Urinary bladder (tissue), 4 donors: ENCODE measurements around the gene UBE2E1. TPM values are rescaled to one million over a fixed set of nuclear protein-coding genes. Genes with fewer than 3 reads are reported as not detected.
"Not testable (repeated sequence)": the region's sequence is repeated elsewhere in the genome, so short reads cannot be mapped to it uniquely, and the experiment has no call there.

Experiments used
- DNase-seq: peaks from one replicate; pipeline ENCODE4 v3.0.0-alpha.2; 2015; ENCODE audit errors: extremely low spot score
- H3K27ac ChIP-seq: one replicate; pipeline ENCODE4 v1.5.1; 2013; ENCODE audit warnings: low read depth, mild to moderate bottlenecking, moderate library complexity
- H3K36me3 ChIP-seq: one replicate; pipeline ENCODE4 v1.6.1; 2013; ENCODE audit warnings: mild to moderate bottlenecking, moderate library complexity; ENCODE audit not compliant: insufficient read depth
- H3K4me1 ChIP-seq: one replicate; pipeline ENCODE4 v1.6.1; 2013; ENCODE audit warnings: mild to moderate bottlenecking, moderate library complexity; ENCODE audit not compliant: insufficient read depth
- H3K4me3 ChIP-seq: one replicate; pipeline ENCODE4 v1.5.1; 2013; ENCODE audit warnings: low read depth, low read length
- WGBS: extraction: QIAGEN DNeasy Blood & Tissue Kit; methylation state at CpG from one replicate; pipeline ENCODE4 v1.1.7; 2013; 5-methylcytosine and 5-hydroxymethylcytosine counted together
- polyA plus RNA-seq: library from polyadenylated mRNA; stranded (reverse); fragments of 200-250 nt; gene quantifications from one replicate; pipeline ENCODE4 v1.2.3, GENCODE V29; 2013
- total RNA-seq: library from RNA; depleted of rRNA; stranded (reverse); fragments of >200 nt; gene quantifications from one replicate; pipeline ENCODE4 v1.2.3, GENCODE V29; 2014
- donor health status: healthy with polysubstance abuse.
- donor health status: healthy.

Gene UBE2E1
- total and polyA plus RNA-seq, 2 donors = 81.8 to 122 TPM

DNA sequence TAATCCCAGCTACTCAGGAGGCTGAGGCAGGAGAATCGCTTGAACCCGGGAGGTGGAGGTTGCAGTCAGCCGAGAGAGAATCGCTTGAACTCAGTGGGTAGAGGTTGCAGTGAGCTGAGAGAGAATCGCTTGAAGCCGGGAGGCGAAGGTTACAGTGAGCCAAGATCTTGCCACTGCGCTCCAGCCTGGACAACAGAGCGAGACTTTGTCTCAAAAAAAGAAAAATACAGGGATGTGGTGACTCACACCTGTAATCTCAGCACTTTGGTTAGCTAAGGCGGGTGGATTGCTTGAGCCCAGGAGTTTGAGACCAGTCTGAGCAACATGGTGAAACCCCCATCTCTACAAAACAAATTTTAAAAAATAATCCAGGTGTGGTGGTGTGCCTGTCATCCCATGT is 26.8 kb downstream of the UBE2E1 start:
- H3K4me3 ChIP-seq = no peak overlapping the region
- 97% methylated on average over 10 of the region's 10 CpGs for WGBS
- H3K36me3 ChIP-seq = no peaks in the 10 kb centered on the region
- no peak for DNase-seq
- H3K4me1 ChIP-seq = peaks cover 1% of the 10 kb centered on the region
- H3K27ac ChIP-seq = no peak overlapping the region

- 84% methylated on average over 2 of the region's 2 CpGs for WGBS
Observed at GRCh38 chr3:23834082-23834870, 28.5 kb downstream of the UBE2E1 start.

DNA sequence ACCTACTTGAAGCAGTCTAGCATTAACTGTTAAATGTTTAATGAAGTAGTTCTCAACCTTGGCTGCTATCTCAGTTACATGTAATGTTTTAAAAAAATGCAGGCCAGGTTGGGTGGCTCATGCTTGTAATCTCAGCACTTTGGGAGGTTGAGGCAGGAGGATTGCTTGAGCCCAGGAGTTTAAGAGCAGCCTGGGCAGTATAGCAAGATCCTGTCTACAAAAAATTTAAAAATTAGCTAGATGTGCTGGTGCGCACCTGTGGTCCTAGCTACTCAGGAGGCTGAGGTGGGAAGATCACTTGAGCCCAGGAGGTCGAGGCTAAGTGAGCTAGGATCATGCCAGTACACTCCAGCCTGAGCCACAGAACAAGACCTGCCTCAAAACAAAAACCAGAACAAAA is 29.3 kb downstream of the UBE2E1 start:
- 98% methylated on average over 2 of the region's 2 CpGs for WGBS
- DNase-seq = no peak
- peaks cover 1% of the 10 kb centered on the region for H3K4me1 ChIP-seq

More at GRCh38 chr3:23834082-23834870, 28.5 kb downstream of the UBE2E1 start:
- Histone ChIP-seq H3K4me1 (peaks cover 1% of the 10 kb centered on the region), H3K36me3 (no peaks in the 10 kb centered on the region), H3K4me3 (no peak overlapping the region), H3K27ac (no peak overlapping the region)
- DNase-seq = no peak

DNA sequence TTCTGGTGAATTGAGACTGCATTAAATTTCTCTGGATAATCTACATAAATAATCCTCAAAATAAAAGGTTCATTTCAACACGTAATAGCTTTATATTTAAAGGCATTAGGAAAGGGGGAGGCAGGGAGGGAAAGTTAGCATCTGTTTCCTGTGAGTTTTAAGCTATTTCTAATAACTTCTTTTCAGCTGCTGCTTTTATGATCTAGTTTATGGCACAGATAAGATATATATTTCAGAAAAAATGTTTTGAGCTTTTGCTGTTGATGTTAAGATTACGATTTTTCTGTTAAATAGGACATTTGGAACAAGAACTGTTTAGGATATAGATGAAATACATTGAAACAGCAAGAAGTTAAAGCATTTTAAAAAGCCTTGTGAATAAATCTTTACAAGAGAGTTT is 30.0 kb downstream of the UBE2E1 start:
- DNase-seq = no peak
- Histone ChIP-seq H3K36me3 (no peaks in the 10 kb centered on the region), H3K27ac (no peak overlapping the region), H3K4me1 (no peaks in the 10 kb centered on the region), H3K4me3 (no peak overlapping the region)
- WGBS = 58% methylated on average over 2 of the region's 2 CpGs

More for the DNA sequence above, 29.3 kb downstream of the UBE2E1 start:
- no peaks in the 10 kb centered on the region for H3K36me3 ChIP-seq
- no peak overlapping the region for H3K27ac ChIP-seq
- no peak overlapping the region for H3K4me3 ChIP-seq

GRCh38 chr3:23836536-23837230 is 30.9 kb downstream of the UBE2E1 start:
- no peak for DNase-seq
- no peaks in the 10 kb centered on the region for H3K36me3 ChIP-seq
- H3K4me1 ChIP-seq = no peaks in the 10 kb centered on the region
- WGBS = 36% methylated on average over 1 of the region's 1 CpG
- no peak overlapping the region for H3K27ac ChIP-seq
- H3K4me3 ChIP-seq = no peak overlapping the region

DNA sequence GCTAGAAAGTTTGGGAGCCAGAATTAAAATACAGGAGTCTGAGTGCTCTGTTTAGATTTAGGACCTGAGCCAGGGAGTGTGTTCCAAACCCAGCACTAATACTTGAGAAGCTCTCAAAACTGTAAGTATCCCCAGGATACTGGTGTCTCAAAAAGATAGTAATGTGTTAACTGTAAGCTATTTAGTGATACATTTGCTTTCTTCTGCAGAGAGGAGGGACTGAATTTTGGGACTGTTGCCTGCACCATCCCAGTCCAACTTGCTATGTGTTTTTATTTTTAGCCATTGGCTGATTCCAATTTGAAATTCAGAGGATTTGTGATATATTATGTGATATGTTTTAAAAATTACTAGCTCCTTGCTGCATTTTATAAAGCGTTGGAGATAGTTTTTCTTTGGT is 31.5 kb downstream of the UBE2E1 start:
- no peak overlapping the region for H3K4me3 ChIP-seq
- 52% methylated on average over 1 of the region's 1 CpG for WGBS
- no peaks in the 10 kb centered on the region for H3K4me1 ChIP-seq
- no peak for DNase-seq
- no peaks in the 10 kb centered on the region for H3K36me3 ChIP-seq
- H3K27ac ChIP-seq = no peak overlapping the region

- H3K36me3 ChIP-seq = no peaks in the 10 kb centered on the region
- H3K4me1 ChIP-seq = no peaks in the 10 kb centered on the region
- no peak overlapping the region for H3K27ac ChIP-seq
- 78% methylated on average over 1 of the region's 1 CpG for WGBS
- DNase-seq = no peak
- no peak overlapping the region for H3K4me3 ChIP-seq
Observed at GRCh38 chr3:23837691-23838090, 31.9 kb downstream of the UBE2E1 start.

GRCh38 chr3:23840521-23840920 is 34.8 kb downstream of the UBE2E1 start:
- Histone ChIP-seq H3K36me3 (no peaks in the 10 kb centered on the region), H3K27ac (no peak overlapping the region), H3K4me1 (no peaks in the 10 kb centered on the region), H3K4me3 (no peak overlapping the region)
- DNase-seq = no peak
- WGBS = 92% methylated on average over 5 of the region's 5 CpGs

DNA sequence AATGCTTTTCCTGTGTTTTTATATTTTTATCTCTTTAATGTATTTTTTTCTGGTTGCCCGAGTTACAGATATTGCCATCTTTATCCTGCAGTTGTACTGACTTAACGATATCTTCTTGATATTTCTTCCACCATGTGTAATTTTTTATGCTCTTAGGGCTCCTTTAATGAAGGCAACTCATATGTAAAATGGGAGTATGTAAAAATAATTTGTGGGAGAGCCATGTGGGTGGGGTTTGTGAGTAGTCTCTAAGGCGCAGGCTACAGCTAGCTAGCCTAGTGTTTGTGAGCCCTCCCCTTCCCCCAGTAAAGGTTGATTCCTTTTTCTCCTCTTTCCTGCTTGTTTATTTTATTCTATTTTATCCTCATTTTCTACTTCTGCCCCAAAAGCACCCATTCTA is 38.1 kb downstream of the UBE2E1 start:
- Histone ChIP-seq H3K36me3 (no peaks in the 10 kb centered on the region), H3K4me3 (no peak overlapping the region), H3K27ac (no peak overlapping the region), H3K4me1 (no peaks in the 10 kb centered on the region)
- WGBS = 97% methylated on average over 3 of the region's 3 CpGs
- DNase-seq = no peak

DNA sequence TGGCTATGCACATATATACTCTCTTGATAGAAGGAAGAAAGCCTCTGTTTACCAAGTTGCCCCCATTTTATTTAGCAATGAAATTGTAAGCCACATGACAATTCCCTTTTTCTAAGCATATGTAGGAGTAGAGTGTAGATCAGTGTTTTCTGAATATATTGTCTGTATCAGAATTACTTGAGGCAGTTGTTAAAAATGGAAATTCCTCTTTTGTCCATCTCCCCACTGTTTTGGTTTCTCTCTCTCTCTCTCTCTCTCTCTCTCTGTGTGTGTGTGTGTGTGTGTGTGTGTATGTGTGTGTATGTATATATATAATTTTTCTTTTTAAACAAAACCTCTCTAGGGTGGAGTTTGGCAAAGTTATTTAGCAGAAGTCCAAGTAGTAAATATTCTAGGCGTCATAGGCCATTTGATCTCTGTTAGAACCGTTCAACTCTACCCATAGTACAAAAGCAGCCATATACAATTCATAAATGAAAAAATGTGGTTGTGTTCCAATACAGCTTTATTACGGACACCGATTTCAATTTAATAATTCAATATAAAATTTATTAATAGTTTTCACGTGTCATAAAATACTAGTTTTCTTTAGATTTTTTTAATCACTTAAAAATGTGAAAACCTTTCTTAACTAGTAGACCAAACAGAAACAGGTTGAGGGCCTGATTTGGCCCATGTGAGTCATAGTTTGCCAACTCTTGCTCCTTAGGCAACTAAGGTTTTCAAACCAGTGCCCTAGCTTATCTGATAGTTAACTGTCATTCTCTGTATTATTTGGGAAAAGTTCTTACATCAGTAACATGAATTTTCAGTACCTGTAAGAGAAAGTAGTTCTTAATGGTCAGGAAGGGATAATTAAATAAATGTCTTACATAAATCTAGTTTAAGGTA is 39.8 kb downstream of the UBE2E1 start:
- no peak for DNase-seq
- WGBS = 87% methylated on average over 5 of the region's 5 CpGs

DNA sequence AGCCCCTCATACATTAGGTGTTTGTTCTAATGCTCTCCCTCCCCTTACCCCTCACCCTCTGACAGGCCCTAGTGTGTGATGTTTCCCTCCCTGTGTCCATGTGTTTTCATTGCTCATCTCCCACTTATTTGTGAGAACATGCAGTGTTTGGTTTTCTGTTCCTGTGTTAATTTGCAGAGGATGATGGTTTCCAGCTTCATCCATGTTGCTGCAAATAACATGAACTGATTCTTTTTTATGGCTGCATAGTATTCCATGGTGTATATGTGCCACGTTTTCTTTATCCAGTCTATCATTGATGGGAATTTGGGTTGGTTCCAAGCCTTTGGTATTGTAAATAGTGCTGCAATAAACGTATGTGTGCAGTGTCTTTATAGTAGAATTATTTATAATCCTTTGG is 43.7 kb downstream of the UBE2E1 start:
- not testable (repeated sequence) for H3K27ac ChIP-seq, H3K4me1 ChIP-seq, H3K4me3 ChIP-seq, DNase-seq, H3K36me3 ChIP-seq
- WGBS = 69% methylated on average over 2 of the region's 2 CpGs

More for the DNA sequence above, 39.8 kb downstream of the UBE2E1 start:
- Histone ChIP-seq H3K4me3 (no peak overlapping the region), H3K27ac (no peak overlapping the region), H3K36me3 (no peaks in the 10 kb centered on the region), H3K4me1 (no peaks in the 10 kb centered on the region)

GRCh38 chr3:23856286-23856685 is 50.5 kb downstream of the UBE2E1 start:
- no peaks in the 10 kb centered on the region for H3K4me1 ChIP-seq
- WGBS = 43% methylated on average over 3 of the region's 3 CpGs
- no peaks in the 10 kb centered on the region for H3K36me3 ChIP-seq
- DNase-seq = no peak
- no peak overlapping the region for H3K4me3 ChIP-seq
- H3K27ac ChIP-seq = no peak overlapping the region

GRCh38 chr3:23859012-23859743 is 53.4 kb downstream of the UBE2E1 start:
- Histone ChIP-seq H3K27ac (no peak overlapping the region), H3K4me3 (no peak overlapping the region), H3K4me1 (no peaks in the 10 kb centered on the region), H3K36me3 (no peaks in the 10 kb centered on the region)
- DNase-seq = no peak
- WGBS = 3% methylated on average over 1 of the region's 1 CpG
